PC-3 (cell line): Measurements from ENCODE around the gene HTR3D.

Experiments used
- CTCF ChIP-seq: fragments of 300-600 bp; sonication (generic); conservative IDR thresholded peaks from 2 replicates; pipeline ENCODE4 v1.5.1; 2017; ENCODE audit warnings: antibody characterized with exemption, low read depth, mild to moderate bottlenecking, low read length
- EZH2phosphoT487 ChIP-seq: fragments of 300-600 bp; sonication (generic); IDR thresholded peaks from 2 replicates; pipeline ENCODE4 v1.6.1; 2018; ENCODE audit warnings: mild to moderate bottlenecking, antibody characterized with exemption, low read length, borderline replicate concordance

- no peak for TF ChIP-seq CTCF
- TF ChIP-seq EZH2phosphoT487: no peak
Measured at GRCh38 chr3:184022323-184022722, 9.2 kb upstream of the HTR3D start.
